AG10803 (cell line): ENCODE measurements around the gene ASB4.
"Not testable (repeated sequence)": the region's sequence is repeated elsewhere in the genome, so short reads cannot be mapped to it uniquely, and the experiment has no call there.

Experiments
- DNase-seq: peaks from one replicate; pipeline ENCODE4 v3.0.0; 2010; ENCODE audit warnings: low read depth
- H3K4me3 ChIP-seq: 2 replicates; pipeline ENCODE4 v1.5.1; 2011; ENCODE audit warnings: mild to moderate bottlenecking, low read length, control low read depth
- TF ChIP-seq, protein P1 (sequence below): conservative IDR thresholded peaks from 2 replicates; pipeline ENCODE4 v1.5.1; 2011; ENCODE audit warnings: mild to moderate bottlenecking, low read length, control low read depth, inconsistent platforms

Gene ASB4

GRCh38 chr7:95493247-95493646 lies 7.5 kb downstream of the ASB4 start:
- TF ChIP-seq, protein P1, sequence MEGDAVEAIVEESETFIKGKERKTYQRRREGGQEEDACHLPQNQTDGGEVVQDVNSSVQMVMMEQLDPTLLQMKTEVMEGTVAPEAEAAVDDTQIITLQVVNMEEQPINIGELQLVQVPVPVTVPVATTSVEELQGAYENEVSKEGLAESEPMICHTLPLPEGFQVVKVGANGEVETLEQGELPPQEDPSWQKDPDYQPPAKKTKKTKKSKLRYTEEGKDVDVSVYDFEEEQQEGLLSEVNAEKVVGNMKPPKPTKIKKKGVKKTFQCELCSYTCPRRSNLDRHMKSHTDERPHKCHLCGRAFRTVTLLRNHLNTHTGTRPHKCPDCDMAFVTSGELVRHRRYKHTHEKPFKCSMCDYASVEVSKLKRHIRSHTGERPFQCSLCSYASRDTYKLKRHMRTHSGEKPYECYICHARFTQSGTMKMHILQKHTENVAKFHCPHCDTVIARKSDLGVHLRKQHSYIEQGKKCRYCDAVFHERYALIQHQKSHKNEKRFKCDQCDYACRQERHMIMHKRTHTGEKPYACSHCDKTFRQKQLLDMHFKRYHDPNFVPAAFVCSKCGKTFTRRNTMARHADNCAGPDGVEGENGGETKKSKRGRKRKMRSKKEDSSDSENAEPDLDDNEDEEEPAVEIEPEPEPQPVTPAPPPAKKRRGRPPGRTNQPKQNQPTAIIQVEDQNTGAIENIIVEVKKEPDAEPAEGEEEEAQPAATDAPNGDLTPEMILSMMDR = no peak
- peak; percentile 29 for DNase-seq
- H3K4me3 ChIP-seq = no peak overlapping the region

- TF ChIP-seq, protein P1 = no peak
- no peak overlapping the region for H3K4me3 ChIP-seq
- no peak for DNase-seq
Observed at GRCh38 chr7:95493844-95494243, 8.1 kb downstream of the ASB4 start.

DNA sequence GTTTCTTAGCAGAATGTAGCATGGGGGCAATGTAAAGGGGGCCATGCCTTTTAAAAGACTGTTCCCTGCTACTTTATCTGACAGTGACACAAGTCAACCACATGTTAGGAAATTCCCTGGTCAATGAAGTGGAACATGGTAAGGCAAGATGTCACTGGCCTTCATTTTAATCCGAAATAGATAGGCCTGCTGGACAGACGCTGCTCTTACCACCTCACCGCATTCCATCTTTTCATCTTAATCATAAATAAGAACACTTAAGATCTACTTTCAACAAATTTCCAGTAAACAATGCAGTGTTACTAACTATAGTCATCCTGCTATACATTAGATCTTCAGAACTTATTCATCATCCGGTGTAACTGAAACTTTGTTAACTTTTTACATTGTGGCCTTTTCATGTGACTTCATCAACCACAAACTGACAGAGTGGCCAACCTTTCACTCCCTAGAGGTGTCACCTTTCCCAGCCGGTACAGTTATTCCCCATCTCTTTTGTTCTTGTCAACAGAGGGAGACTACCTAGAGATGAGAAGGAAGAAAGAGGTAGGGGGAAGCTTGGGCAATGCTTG lies 15.6 kb downstream of the ASB4 start:
- no peak overlapping the region for H3K4me3 ChIP-seq
- TF ChIP-seq, protein P1 = no peak
- no peak for DNase-seq

GRCh38 chr7:95502403-95502802 lies 16.7 kb downstream of the ASB4 start:
- H3K4me3 ChIP-seq = no peak overlapping the region
- DNase-seq = no peak
- TF ChIP-seq, protein P1 = no peak

GRCh38 chr7:95503271-95504131 lies 17.8 kb downstream of the ASB4 start:
- TF ChIP-seq, protein P1 = no peak
- no peak overlapping the region for H3K4me3 ChIP-seq
- DNase-seq = no peak

- H3K4me3 ChIP-seq, DNase-seq: not testable (repeated sequence)
Observed at GRCh38 chr7:95504132-95504588, 18.4 kb downstream of the ASB4 start.

DNA sequence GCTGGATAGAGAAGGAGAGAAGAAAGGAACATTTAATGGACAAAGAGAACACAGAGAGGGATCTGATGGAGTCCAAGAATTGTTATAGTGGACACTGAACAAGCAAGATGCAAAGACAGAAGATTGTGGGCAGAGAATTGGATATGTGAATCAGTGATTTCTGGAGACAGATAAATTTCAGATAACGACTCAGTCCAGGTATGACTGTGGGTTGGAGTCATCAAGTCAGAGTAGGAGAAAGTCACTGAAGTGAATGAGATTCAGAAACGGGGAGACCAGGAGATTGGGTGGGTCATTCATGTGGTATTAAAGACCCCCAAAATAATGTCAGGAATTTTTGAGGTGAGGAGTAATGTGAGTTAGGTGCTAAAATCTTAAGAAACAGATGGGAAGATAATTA lies 23.0 kb downstream of the ASB4 start:
- TF ChIP-seq, protein P1 = no peak
- no peak for DNase-seq
- H3K4me3 ChIP-seq = no peak overlapping the region
